GM21381 (cell line): ENCODE results near the gene MAP3K20.
"Not testable (repeated sequence)": the region's sequence is repeated elsewhere in the genome, so short reads cannot be mapped to it uniquely, and the experiment has no call there.

ENCODE experiments used
- ATAC-seq: cut with Tn5 transposase; IDR thresholded peaks from one replicate; pipeline ENCODE4 v1.9.1; 2021; ENCODE audit warnings: mild to moderate bottlenecking, moderate library complexity; ENCODE audit not compliant: unreplicated experiment

The MAP3K20 gene

DNA sequence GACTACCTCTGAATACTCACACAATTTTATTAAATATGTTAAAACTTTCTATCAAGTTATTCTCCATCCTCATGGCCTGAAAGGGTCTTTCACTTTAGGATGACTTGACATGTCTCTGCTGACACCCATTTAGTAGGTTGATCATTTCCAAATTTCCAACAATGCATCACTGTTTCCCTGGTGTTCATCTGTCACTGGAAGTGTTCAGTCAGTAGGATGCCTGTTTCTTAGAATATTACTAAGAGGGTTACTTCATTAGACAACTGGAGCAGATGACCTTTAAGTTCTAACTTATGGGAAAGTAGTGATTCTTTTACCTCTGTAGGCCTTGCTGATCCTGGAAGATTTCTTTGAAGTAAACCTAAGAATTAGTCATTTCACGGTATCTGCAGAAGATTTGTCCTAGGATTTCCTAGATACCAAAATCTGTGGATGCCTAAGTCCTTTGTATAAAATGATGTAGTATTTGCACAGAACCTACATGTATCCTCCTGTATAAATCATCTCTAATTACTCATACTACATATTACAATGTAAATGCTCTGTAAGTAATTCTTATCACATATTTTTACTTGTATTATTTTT, 77.7 kb downstream of the MAP3K20 start:
- no peak for ATAC-seq

DNA sequence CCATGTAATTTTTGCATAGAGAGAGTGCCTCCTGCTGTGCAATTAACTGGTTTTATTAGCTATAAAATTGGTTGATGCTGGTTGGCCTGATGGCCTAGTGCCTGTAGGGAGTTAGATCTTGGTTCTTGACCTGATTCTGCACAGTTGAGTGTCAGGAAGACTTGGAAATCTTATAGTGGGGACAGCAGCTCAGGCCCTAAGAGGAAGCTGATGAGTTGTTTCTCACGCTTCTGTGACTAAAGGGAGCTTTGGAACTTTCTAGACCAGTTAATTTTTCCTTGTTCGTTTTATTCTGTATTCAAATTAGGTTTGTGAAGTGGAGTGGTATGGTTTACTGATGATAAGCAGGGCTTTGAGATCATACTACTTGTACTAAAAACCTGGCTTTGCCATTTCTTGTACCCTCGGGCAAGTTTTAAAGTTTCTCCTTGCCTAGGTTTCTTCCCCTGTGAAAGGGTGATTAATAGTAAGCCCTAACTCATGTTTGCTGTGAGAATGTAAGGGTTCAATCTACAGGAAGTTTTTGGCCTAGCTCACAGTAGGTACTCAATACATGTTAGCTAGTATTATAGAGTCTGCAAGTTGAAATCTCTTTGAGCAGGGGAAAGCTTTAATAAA, 82.1 kb downstream of the MAP3K20 start:
- no peak for ATAC-seq

DNA sequence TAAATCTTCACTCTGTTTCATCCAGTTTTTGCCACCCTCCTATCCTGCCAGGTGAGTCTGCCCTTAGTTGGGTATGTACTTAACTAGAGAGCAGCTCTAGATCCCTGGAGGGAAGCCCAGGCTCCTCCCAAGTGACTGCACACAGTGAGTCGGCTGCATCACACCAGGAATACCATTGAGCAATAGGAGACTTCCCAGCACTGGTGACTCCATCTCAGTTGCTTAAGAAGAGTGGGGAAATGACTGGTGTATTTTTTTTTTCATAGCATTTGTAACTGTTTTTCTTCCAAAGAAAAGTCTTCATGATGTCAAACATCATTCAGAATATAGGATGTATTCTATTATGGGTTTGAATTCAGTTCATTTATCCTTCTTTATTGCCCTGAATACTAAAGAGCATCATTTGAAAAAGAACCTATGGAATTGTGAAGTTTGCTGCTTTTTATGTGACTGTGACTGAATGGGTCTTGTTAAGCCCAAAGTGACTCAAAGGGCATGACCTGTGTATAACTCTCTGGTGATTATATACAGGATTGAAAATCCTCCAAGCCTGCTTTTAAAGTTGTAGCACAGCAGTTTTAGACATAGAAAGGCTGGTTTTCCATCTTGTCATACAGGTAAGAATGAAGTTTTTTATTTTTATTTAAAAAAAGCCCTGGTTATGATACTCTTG, 84.3 kb downstream of the MAP3K20 start:
- ATAC-seq, result no peak

DNA sequence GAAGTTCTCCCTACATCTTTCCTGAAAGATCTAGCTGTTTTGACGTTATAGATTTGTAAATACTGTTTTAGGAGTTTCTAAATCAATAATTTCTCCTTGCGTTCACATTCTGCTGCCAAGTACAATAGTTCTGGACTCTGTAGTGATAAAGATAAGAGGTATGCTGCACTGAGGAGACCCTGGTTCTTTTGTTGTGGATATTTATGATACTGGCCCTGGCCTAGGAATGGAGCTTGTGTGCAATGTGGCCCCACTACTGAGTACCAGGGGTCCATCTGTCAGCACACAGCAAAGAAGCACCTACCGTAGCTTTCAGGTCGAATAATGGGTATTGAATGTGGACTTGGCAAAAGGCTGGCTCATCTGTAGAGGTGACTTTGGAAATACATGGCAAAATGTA, 85.0 kb downstream of the MAP3K20 start:
- no peak for ATAC-seq

DNA sequence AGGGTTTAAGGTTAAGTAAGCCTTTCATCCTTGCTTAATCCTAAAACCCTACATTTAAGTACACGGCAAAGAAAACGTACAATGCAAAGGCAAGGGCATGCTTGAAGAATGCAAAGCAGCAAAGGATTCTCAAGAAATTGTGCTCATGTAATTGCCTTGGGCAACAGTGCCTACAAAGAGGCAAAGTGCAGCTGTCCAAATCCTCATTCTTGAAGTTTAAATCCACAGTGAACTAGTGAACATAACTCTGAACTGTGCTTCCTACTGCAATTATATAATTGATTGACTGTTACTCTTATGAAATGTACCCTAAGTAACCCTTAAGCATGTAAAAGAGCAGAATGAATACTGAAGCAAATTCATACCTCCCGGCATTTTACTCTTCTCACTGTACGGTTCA, 85.4 kb downstream of the MAP3K20 start:
- no peak for ATAC-seq

DNA sequence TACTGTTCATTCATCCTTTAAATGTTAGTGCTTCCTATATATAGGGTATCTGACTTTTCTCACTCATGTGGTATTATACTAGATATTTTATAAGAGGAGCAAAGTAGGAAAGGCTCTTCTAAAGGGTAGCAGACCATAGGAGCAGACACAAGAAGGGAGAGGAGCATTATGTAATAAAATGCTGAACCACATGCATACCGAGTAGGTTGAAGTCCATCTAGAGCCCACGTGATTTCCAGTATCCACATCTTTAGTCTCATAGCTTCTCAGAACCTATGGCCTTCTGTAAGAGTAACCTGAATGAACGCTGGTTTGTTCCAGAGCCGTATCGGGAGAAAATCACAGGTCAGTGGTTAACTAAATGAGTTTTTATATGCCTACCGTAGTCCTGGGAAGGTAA, 85.9 kb downstream of the MAP3K20 start:
- ATAC-seq, result no peak

DNA sequence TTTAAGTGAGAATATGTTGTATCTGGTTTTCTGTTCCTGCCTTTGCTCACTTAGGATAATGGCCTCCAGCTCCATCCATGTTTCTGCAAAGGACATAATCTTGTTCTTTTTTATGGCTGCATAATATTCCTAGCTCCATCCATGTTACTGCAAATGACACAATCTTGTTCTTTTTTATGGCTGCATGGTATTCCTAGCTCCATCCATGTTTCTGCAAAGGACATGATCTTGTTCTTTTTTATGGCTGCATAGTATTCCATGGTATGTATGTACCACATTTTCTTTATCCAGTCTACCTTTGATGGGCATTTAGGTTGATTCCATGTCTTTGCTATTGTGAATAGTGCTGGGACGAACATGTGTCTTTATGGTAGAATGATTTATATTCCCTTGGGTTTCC, 87.7 kb downstream of the MAP3K20 start:
- not testable (repeated sequence) for ATAC-seq

DNA sequence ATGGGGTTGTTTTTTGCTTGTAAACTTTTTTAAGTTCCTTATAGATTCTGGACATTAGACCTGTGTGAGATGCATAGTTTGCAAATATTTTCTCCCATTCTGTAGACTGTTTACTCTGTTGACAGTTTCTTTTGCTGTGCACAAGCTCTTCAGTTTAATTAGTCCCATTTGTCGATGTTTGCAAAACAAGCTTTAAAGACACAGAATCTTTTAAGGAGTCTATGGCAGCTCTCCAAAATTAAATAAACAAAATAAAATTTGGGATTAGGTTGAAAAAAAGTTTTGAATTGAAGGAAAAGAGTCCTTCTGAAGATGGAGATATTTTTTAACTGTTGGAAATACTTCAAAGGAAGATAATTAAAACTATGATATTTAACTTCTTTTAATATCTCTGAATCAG, 88.8 kb downstream of the MAP3K20 start:
- ATAC-seq, result no peak

DNA sequence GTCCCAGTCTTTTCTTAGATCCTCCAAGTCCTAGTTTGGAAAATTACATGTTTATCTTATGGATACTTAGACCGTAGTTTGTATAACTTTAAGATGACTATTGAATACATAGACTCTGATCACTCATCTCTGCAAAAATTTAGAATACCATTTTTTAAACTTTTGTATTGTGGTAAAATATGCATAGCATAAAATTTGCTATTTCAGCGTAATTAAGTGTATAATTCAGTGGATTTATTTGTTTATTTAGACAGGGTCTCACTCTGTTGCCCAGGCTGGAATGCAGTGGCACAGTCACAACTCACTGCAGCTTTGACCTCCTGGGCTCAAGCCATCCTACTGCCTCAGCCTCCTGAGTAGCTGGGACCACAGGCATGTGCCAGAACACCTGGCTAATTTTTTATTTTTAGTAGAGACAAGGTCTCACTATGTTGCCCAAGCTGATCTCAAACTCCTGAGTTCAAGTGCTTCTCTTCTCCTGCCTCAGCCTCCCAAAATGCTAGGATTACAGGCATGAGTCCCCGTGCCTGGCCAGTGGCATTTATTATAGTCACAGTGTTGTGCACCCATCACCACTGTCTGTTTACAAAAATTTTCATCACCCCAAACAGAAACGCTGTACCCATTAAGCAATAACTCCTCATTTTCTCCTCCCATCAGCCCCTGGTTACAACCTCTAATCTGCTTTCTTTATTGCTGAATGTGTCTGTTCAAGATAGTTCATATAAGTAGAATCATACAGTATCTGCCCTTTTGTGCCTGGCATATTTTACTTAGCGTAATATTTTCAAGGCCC, 90.0 kb downstream of the MAP3K20 start:
- no peak for ATAC-seq

DNA sequence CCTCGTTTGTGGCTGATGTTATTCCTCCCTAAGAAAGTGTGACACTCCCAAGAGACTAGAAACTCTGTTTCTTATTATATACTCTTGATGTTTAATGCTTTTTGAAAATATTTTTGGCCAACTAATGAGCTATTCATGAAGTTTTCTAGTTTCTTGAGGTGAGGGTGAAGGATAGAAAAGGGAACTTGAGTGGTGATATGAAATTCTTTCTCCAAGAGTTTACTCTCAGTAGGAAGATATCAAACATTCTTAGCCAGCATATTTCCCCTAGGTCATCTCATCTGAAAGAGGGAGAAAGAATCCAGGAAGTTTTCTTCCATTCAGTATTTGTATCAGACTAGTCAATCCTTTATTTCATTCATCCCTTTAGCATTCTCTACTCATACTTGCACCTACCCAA, 95.7 kb downstream of the MAP3K20 start:
- no peak for ATAC-seq

DNA sequence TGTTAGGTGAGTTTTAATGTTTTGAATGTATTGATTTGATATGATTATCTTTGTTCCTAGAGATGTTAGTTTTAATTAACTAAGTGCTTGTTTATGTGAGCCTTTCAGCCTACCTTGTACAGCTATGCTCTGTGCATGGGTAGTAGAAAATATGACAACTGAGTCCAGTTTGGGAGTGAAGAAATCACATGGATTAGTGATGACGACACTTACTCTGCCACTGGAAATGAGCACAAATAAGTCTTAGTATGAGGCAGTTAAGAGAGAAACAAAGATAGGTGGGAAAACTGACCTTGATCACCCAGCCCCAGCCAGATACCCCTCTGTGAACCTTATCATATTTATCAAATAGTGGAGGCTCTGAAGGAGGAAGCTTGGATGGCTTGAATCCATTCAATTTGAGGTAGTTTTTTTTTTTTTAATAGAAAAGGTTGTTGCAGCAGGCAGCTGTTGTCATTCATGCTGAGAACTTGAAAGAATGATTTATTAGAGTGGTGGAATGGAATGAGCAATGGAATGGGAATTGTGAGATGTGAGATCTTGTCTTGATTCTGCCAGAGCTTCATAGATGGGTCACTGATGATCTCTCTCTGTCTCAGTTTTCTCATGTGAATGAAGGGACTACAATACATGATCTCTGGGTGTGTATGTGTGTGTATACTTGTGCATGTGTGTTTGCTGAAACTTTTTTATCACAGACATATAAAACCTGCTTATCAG, 96.4 kb downstream of the MAP3K20 start:
- ATAC-seq, result no peak

DNA sequence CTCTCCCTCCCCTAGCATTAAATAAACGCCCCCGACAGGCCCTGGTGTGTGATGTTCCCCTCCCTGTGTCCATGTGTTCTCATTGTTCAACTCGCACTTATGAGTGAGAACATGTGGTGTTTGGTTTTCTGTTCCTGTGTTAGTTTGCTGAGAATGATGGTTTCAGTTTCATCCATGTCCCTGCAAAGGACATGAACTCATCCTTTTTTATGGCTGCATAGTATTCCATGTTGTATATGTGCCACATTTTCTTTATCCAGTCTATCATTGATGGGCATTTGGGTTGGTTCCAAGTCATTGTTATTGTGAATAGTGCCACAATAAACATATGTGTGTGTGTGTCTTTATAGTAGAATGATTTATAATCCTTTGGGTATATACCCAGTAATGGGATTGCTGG, 98.7 kb downstream of the MAP3K20 start:
- ATAC-seq, result not testable (repeated sequence)

DNA sequence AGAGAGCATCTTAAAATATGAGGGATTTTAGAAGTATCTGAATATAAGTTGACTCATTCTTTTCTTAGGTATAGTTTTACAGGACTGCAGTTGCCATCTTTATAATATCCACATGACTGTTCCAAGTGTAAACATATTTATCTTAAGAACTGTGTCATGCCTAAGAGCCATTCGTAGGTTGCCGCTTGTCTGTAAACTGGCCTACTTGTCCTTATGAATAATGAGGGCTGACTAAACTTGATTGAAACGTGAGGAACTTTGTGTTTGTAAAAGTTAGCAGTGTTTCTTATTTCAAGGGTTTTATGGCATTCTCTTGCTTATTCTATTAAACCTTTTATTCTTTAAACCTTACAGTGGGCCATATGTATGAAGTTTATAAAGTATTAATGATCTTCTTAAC, 99.6 kb downstream of the MAP3K20 start:
- ATAC-seq, result no peak

DNA sequence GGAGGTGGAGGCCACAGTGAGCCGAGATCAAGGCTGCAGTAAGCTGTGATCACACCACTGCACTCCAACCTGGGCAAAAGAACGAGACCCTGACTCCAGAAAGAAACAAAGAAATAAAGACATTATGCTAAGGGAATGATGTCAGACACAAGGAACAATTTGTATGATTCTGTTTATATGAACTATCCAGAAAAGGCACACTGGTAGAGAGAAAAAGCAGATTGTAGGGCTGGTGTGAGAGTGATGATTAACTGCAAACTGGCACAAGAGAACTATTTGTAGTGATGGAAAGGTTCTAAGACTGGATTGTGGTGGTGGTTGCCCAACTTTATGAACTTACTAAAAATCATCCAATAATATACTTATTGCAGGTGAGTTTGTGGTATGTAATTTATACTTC, 106.3 kb downstream of the MAP3K20 start:
- no peak for ATAC-seq

DNA sequence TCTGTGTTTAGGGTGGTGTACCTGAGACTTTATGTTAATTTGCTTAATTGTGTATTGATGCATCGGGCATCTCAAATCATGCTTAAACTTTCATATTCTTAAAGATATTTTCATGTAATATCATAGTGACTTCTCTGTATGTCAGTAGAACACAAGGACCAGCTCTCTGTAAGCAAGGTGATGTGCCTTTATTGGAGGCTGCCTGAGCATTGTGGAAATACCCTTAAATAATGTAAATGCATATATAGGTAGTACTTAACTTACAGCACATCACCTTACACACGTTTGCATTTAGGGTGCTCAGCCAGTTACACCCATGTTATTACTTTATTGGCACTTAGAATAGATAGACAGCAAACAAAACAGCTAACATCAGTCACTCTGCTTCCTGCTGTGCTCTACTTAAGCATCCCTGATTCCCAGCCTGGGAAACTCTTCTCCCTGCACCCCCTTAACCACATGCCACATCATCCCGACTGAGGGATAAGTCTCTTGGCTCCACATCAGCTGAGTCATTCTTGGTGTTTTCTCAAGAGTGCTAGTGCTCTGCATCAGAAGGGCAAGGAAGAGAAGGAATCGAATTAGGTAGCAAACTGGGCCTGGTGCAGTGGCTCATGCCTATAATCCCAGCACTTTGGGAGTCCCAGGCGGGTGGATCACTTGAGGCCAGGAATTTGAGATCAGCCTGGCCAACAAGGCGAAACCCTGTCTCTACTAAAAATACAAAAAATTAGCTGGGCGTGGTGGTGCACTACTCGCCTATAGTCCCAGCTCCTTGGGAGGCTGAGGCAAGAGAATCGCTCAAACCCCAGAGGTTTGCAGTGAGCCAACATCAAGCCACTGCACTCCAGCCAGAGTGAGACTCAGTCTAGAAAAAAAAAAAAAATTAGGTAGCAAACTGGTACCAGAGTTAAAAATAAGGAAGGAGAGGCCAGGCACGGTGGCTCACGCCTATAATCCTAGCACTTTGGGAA, 108.7 kb downstream of the MAP3K20 start:
- ATAC-seq, result no peak

DNA sequence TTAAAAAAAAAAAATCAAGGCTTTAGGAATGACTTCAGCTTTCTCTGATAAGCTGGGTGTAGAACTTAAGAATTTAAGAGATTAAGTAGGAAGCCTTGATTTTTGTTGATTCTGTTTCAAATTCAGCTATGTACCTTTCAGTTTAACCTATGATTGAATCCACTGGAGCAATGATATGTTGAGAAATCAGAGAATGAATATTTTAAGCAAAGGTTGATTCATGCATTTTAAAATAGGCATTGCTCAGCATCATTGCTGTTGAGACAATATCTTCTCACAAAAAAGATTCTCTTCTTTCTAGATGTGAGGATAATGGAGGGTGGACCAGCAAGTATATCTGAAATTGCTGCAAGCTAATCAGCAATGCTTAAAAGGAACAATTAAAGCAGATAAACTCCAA, 109.8 kb downstream of the MAP3K20 start:
- no peak for ATAC-seq

DNA sequence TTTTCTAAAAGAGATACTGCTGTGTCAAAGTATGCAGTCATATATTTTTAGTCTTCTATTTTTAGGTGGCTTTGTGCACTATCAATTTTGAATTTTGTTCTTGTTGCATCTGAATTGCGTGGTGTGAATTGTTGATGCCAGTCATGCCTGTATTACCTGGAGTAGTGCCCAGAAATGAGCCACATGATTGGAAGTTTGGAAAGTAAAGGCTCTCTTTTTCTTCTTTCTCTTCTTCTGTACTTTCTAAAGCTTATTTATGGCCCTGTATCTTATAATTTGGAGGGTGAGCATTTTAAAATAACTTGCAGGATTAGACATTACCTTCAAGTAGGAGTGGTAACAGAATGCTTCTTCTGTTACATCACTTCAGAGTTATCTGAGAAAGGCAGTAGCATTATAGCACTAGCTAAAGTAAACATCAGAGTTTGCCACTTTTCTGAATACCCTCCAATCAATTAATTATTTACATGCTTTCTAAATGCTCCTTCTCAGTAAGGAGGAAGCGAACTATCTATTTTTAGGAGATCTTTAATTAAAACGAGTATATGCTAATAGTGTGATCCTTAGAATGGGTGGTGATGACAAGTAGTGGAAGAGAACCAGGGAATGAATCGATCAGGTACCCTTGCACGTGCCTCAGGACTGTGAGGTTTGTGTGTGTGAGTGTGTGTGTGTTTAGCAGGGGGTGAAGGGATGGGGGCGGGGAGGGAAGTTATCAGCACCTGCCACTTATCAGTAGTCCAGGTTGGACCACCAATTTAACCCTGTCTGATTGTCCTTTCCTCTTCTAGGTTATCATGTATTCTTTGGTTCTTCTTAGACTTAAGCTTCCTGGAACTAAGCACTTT, 112.5 kb downstream of the MAP3K20 start:
- no peak for ATAC-seq

DNA sequence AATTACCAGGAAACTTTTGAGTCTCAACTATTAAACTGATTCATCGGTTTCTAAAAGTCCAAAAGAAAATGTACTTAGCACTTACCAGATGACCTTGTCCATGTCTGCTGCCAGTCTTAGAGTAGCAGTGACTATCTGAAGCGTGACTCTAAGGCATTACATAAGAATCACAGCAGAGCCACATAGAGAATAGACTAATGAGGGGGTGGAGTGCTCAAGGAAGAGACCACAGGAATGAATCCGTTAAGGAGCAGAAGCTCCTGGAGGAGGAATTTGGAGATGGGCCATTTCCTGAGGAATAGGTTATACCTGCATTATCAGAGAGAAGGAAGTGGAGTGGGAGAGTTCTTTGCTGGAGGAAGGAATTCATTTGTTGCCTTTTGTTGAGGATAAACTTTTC, 116.0 kb downstream of the MAP3K20 start:
- ATAC-seq, result no peak

DNA sequence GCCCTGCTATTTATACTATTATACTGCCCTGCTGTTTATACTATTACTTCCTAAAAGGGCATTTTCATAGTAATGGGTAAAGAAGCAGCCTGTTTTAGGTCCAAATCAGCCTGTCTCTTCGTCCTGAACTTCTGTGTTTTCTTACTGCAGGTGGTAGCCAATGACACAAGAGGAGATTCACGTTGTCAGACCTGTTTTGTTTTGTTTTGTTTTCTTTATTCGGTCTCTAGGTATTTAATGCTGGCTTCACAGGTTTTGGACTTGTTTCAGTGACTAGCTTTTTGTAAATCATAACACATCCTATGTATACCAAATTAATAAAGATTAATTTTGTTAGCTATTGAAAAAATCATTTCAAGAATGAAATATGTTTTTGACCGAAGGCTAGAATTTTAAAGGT, 116.4 kb downstream of the MAP3K20 start:
- no peak for ATAC-seq
